ENCODE measurements around the gene STPG4.

- TF ChIP-seq ZNF837 (tag by site-specific recombination; IDR thresholded peaks at IDR 0.05): no peak
- no peak for TF ChIP-seq GLI4 (tag by site-specific recombination; IDR thresholded peaks at IDR 0.05)
- TF ChIP-seq CTCF (tag by site-specific recombination; IDR thresholded peaks at IDR 0.05): no peak
- TF ChIP-seq ZNF473 (tag by site-specific recombination; IDR thresholded peaks at IDR 0.05): no peak
- no peak for TF ChIP-seq ZNF146 (tag by site-specific recombination; IDR thresholded peaks at IDR 0.05)
- no peak for TF ChIP-seq KLF9 (tag by site-specific recombination; IDR thresholded peaks at IDR 0.05; ENCODE audit: low read depth)
- no peak for TF ChIP-seq ZNF174 (tag by site-specific recombination; IDR thresholded peaks at IDR 0.05)
- no peak for TF ChIP-seq PRDM4 (tag by site-specific recombination; IDR thresholded peaks at IDR 0.05)
- no peak for TF ChIP-seq KLF16 (tag by site-specific recombination; IDR thresholded peaks at IDR 0.05)
- no peak for TF ChIP-seq ZNF112 (tag by site-specific recombination; IDR thresholded peaks at IDR 0.05)
- no peak for TF ChIP-seq ZNF707 (tag by site-specific recombination; IDR thresholded peaks at IDR 0.05)
- TF ChIP-seq MEIS1 (CRISPR knock-in tag; IDR thresholded peaks at IDR 0.05; ENCODE audit: borderline replicate concordance): no peak
Observed at GRCh38 chr2:47181176-47181575, 26.1 kb upstream of the STPG4 start.

Data from HEK293 (cell line).